GM12878 (cell line): ENCODE measurements around the gene ZNF106.

Experiments
- CHD2 ChIP-seq: IDR thresholded peaks from 2 replicates; pipeline ENCODE4 v1.6.1; 2011; ENCODE audit warnings: low read depth, low read length, improper control_type of control experiment, borderline replicate concordance
- CTCF ChIP-seq, 3 experiments: IDR thresholded peaks in 2 of 3; conservative IDR thresholded peaks in 1 of 3; 2 replicates each; pipeline ENCODE4 v1.5.1; 2011; ENCODE audit warnings: low read depth in 3 of 3, low read length in 3 of 3, mild to moderate bottlenecking in 3 of 3, control low read depth in 2 of 3, moderate library complexity in 2 of 3, inconsistent platforms in 1 of 3, mixed read lengths in 1 of 3; ENCODE audit not compliant: control insufficient read depth in 2 of 3, insufficient read depth in 1 of 3; ENCODE audit errors: extremely low read depth in 1 of 3
- EZH2 ChIP-seq: IDR thresholded peaks from 2 replicates; pipeline ENCODE4 v1.6.1; 2012; ENCODE audit warnings: low read depth, mild to moderate bottlenecking, control low read depth, inconsistent platforms, low read length, borderline replicate concordance; ENCODE audit not compliant: control insufficient read depth
- HDAC2 ChIP-seq: fragments of 200-600 bp; sonication (generic); IDR thresholded peaks from 2 replicates; pipeline ENCODE4 v1.6.1; 2017
- RFX5 ChIP-seq: IDR thresholded peaks from 2 replicates; pipeline ENCODE4 v1.6.1; 2011; ENCODE audit warnings: low read depth, low read length, improper control_type of control experiment
- TF ChIP-seq, protein P1 (sequence below): IDR thresholded peaks from 2 replicates; pipeline ENCODE4 v1.6.1; 2011; ENCODE audit warnings: low read depth, mild to moderate bottlenecking, low read length, moderate library complexity, borderline replicate concordance; ENCODE audit errors: extremely low read depth

- TF ChIP-seq RFX5 (no peak), HDAC2 (no peak), EZH2 (no peak), CTCF (IDR thresholded peaks at IDR 0.05 in 2 of 3, conservative IDR thresholded peaks at IDR 0.05 in 1 of 3; ENCODE audit: control insufficient read depth in 2 of 3, extremely low read depth in 1 of 3, insufficient read depth in 1 of 3, low read depth in 3 of 3, low read length in 3 of 3) (no peak), CHD2 (no peak)
- TF ChIP-seq, protein P1, sequence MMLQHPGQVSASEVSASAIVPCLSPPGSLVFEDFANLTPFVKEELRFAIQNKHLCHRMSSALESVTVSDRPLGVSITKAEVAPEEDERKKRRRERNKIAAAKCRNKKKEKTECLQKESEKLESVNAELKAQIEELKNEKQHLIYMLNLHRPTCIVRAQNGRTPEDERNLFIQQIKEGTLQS: no peak
Measured at GRCh38 chr15:42461261-42461660, 29.7 kb downstream of the ZNF106 start.
